GM12878 (cell line): ENCODE measurements around the gene BOLA1. TPM values are rescaled to one million over a fixed set of nuclear protein-coding genes. Genes with fewer than 3 reads are reported as not detected.

Source experiments
- BCL11A ChIP-seq: IDR thresholded peaks from 2 replicates; pipeline ENCODE4 v1.6.1; 2011; ENCODE audit warnings: low read depth, low read length
- BHLHE40 ChIP-seq, 2 experiments: fragments of 450-650 bp in 1 of 2; IDR thresholded peaks; 2 replicates each; pipeline ENCODE4 v1.6.1; 2011 to 2017; ENCODE audit warnings: low read depth in 2 of 2, borderline replicate concordance in 1 of 2, improper control_type of control experiment in 1 of 2, low read length in 1 of 2, mild to moderate bottlenecking in 1 of 2
- CEBPZ ChIP-seq: fragments of 150-350 bp; IDR thresholded peaks from 2 replicates; pipeline ENCODE4 v1.6.1; 2016; ENCODE audit warnings: low read depth, low read length
- EED ChIP-seq: sonication (generic); IDR thresholded peaks from 2 replicates; pipeline ENCODE4 v1.6.1; 2016; ENCODE audit warnings: antibody characterized with exemption, low read depth
- ESRRA ChIP-seq: IDR thresholded peaks from 2 replicates; pipeline ENCODE4 v1.6.1; 2012; ENCODE audit warnings: mild to moderate bottlenecking, low read length, improper control_type of control experiment
- FOS ChIP-seq: IDR thresholded peaks from 3 replicates; pipeline ENCODE4 v1.6.1; 2011; ENCODE audit warnings: borderline replicate concordance; ENCODE audit not compliant: insufficient read length; ENCODE audit errors: extremely low read depth
- HDAC2 ChIP-seq: fragments of 200-600 bp; sonication (generic); IDR thresholded peaks from 2 replicates; pipeline ENCODE4 v1.6.1; 2017
- HDAC6 ChIP-seq: fragments of 200-600 bp; sonication (generic); IDR thresholded peaks from one replicate; pipeline ENCODE4 v1.8.0; 2017; ENCODE audit warnings: antibody characterized with exemption; ENCODE audit not compliant: unreplicated experiment
- IRF3 ChIP-seq: fragments of 450-650 bp; IDR thresholded peaks from 2 replicates; pipeline ENCODE4 v1.6.1; 2014; ENCODE audit warnings: mild to moderate bottlenecking
- IRF4 ChIP-seq: IDR thresholded peaks from 2 replicates; pipeline ENCODE4 v1.6.1; 2011; ENCODE audit warnings: low read depth, low read length
- JUNB ChIP-seq: IDR thresholded peaks from 2 replicates; pipeline ENCODE4 v1.6.1; 2016; ENCODE audit warnings: antibody characterized with exemption, mild to moderate bottlenecking
- KLF5 ChIP-seq: fragments of 450-650 bp; IDR thresholded peaks from 2 replicates; pipeline ENCODE4 v1.6.1; 2014; ENCODE audit warnings: mild to moderate bottlenecking; ENCODE audit not compliant: partially characterized antibody
- NBN ChIP-seq: fragments of 450-650 bp; IDR thresholded peaks from 2 replicates; pipeline ENCODE4 v1.6.1; 2016
- NFIC ChIP-seq: IDR thresholded peaks from 2 replicates; pipeline ENCODE4 v1.6.1; 2012; ENCODE audit warnings: low read depth, mild to moderate bottlenecking, inconsistent platforms, low read length, moderate library complexity
- NFXL1 ChIP-seq: fragments of 450-650 bp; IDR thresholded peaks from 2 replicates; pipeline ENCODE4 v1.6.1; 2017; ENCODE audit warnings: antibody characterized with exemption, mild to moderate bottlenecking, borderline replicate concordance
- PAX5 ChIP-seq: IDR thresholded peaks from 2 replicates; pipeline ENCODE4 v1.6.1; 2011; ENCODE audit warnings: low read depth, low read length, borderline replicate concordance
- PAX8 ChIP-seq: fragments of 450-650 bp; IDR thresholded peaks from 2 replicates; pipeline ENCODE4 v1.6.1; 2017; ENCODE audit warnings: mild to moderate bottlenecking, moderate library complexity
- POLR2AphosphoS2 ChIP-seq: IDR thresholded peaks from 2 replicates; pipeline ENCODE4 v1.6.1; 2011; ENCODE audit warnings: low read depth, mild to moderate bottlenecking, low read length, improper control_type of control experiment, moderate library complexity
- RCOR1 ChIP-seq: conservative IDR thresholded peaks from 2 replicates; pipeline ENCODE4 v1.6.1; 2012; ENCODE audit warnings: low read depth, low read length, improper control_type of control experiment
- RFX5 ChIP-seq: IDR thresholded peaks from 2 replicates; pipeline ENCODE4 v1.6.1; 2011; ENCODE audit warnings: low read depth, low read length, improper control_type of control experiment
- SMARCA5 ChIP-seq: fragments of 450-650 bp; IDR thresholded peaks from 2 replicates; pipeline ENCODE4 v1.6.1; 2017; ENCODE audit warnings: mild to moderate bottlenecking
- STAT1 ChIP-seq: fragments of 450-650 bp; conservative IDR thresholded peaks from 2 replicates; pipeline ENCODE4 v1.6.1; 2014; ENCODE audit warnings: antibody characterized with exemption, mild to moderate bottlenecking
- TCF12 ChIP-seq: IDR thresholded peaks from 2 replicates; pipeline ENCODE4 v1.6.1; 2011; ENCODE audit warnings: low read depth, mild to moderate bottlenecking, low read length
- YY1 ChIP-seq: IDR thresholded peaks from 2 replicates; pipeline ENCODE4 v1.6.1; 2011; ENCODE audit warnings: low read depth, mild to moderate bottlenecking, low read length
- ZNF207 ChIP-seq: fragments of 450-650 bp; IDR thresholded peaks from 2 replicates; pipeline ENCODE4 v1.6.1; 2014; ENCODE audit warnings: antibody characterized with exemption, mild to moderate bottlenecking, borderline replicate concordance
- ZSCAN29 ChIP-seq: fragments of 450-650 bp; IDR thresholded peaks from 2 replicates; pipeline ENCODE4 v1.6.1; 2017; ENCODE audit warnings: mild to moderate bottlenecking, moderate library complexity
- polyA plus RNA-seq, 11 experiments: library from polyadenylated mRNA; depleted of rRNA in 4 of 11; unstranded in 6 of 11; stranded (reverse) in 5 of 11; fragments of >200 nt; fragmentation: Nextera tagmentation in 4 of 11; fragmentation: Illumina TruSeq in 1 of 11; extraction: Ambion mirVana in 4 of 11; extraction: Trizol in 1 of 11; gene quantifications; 1 replicate in 1 of 11; 2 replicates in 10 of 11; pipeline versions ENCODE4 v1.2.1 to v1.2.3, GENCODE V29; 2011 to 2016; ENCODE audit warnings: inconsistent platforms in 2 of 11, missing spikeins in 2 of 11, low read depth in 1 of 11
- total RNA-seq, 4 experiments: library from RNA; depleted of rRNA in 3 of 4; stranded (reverse); fragments of >200 nt in 3 of 4; fragmentation: Illumina TruSeq in 1 of 4; extraction: Trizol in 1 of 4; gene quantifications; 2 replicates each; pipeline versions ENCODE4 v1.2.1 to v1.2.3, GENCODE V29; 2013 to 2021
- TF ChIP-seq, protein P1 (sequence below): fragments of 450-650 bp; IDR thresholded peaks from 2 replicates; pipeline ENCODE4 v1.6.1; 2016; ENCODE audit warnings: mild to moderate bottlenecking

Gene BOLA1
- total and polyA plus RNA-seq, 10 of the 15 experiments (the other 5 are each of a cell fraction or from before 2014, with no cell fraction given), result 0.74 to 18.7 (median 11.3) TPM

- no peak; the same call in 1 of the 2 replicates for TF ChIP-seq EED
- TF ChIP-seq JUNB, result no peak
- peak; percentile 86; the same call in 1 of the 2 replicates for TF ChIP-seq ZNF207
- no peak for TF ChIP-seq RCOR1
- no peak for TF ChIP-seq BCL11A
- TF ChIP-seq NFIC, result no peak
- TF ChIP-seq IRF3, result 0 out of 2 replicates have a peak, but pooled peaks have one; percentile 28
- TF ChIP-seq IRF4, result peak; percentile 73
- TF ChIP-seq BHLHE40 (IDR thresholded peaks at IDR 0.05; ENCODE audit: borderline replicate concordance in 1 of 2, low read depth in 2 of 2, low read length in 1 of 2), result peak; percentile 77 to 89; a peak in 3 of 4 replicates
- TF ChIP-seq, protein P1, sequence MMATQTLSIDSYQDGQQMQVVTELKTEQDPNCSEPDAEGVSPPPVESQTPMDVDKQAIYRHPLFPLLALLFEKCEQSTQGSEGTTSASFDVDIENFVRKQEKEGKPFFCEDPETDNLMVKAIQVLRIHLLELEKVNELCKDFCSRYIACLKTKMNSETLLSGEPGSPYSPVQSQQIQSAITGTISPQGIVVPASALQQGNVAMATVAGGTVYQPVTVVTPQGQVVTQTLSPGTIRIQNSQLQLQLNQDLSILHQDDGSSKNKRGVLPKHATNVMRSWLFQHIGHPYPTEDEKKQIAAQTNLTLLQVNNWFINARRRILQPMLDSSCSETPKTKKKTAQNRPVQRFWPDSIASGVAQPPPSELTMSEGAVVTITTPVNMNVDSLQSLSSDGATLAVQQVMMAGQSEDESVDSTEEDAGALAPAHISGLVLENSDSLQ, result peak; percentile 25; the same call in 1 of the 2 replicates
- no peak for TF ChIP-seq TCF12
- peak; percentile 78 for TF ChIP-seq KLF5
- TF ChIP-seq FOS, result no peak
- TF ChIP-seq CEBPZ, result no peak
- peak; percentile 78 for TF ChIP-seq NBN
- TF ChIP-seq RFX5, result no peak
- no peak for TF ChIP-seq ZSCAN29
- TF ChIP-seq POLR2AphosphoS2, result peak; percentile 57; the same call in 1 of the 2 replicates
- TF ChIP-seq HDAC6, result no peak
- no peak for TF ChIP-seq NFXL1
- TF ChIP-seq YY1, result peak; percentile 94
- no peak for TF ChIP-seq PAX8
- no peak for TF ChIP-seq ESRRA
- peak; percentile 89 for TF ChIP-seq STAT1
- no peak for TF ChIP-seq HDAC2
- TF ChIP-seq PAX5, result no peak
- TF ChIP-seq SMARCA5, result no peak
These were observed at the start of gene BOLA1 (continued) for GRCh38 chr1:149899460-149900284.
